ENCODE data around the gene SNIP1.
A peak's percentile ranks its signal among the peaks of the same experiment; 100 is the strongest.
"Not testable (repeated sequence)": the region's sequence is repeated elsewhere in the genome, so short reads cannot be mapped to it uniquely, and the experiment has no call there.

The SNIP1 gene

GRCh38 chr1:37515185-37516034, 38.7 kb downstream of the SNIP1 start:
- no peak for DNase-seq (ENCODE audit: low read depth)
- TF ChIP-seq CTCF (IDR thresholded peaks at IDR 0.05; ENCODE audit: low read depth, low read length, missing control alignments): no peak

GRCh38 chr1:37514350-37515184, 39.5 kb downstream of the SNIP1 start, which contains the start of gene MEAF6:
Gene MEAF6, minus strand, starts transcription at chr1:37514766. Its CDS starts 20 bp downstream, at chr1:37514746.
- peak; percentile 79 for TF ChIP-seq CTCF (IDR thresholded peaks at IDR 0.05; ENCODE audit: low read depth, low read length, missing control alignments)
- DNase-seq (ENCODE audit: low read depth): peak; percentile 45

More at GRCh38 chr1:37515185-37516034, 38.7 kb downstream of the SNIP1 start:
- H3K4me3 ChIP-seq (ENCODE audit: low read depth, low read length): peak overlapping the region; percentile 86

GRCh38 chr1:37513795-37514349, 40.2 kb downstream of the SNIP1 start:
- H3K4me3 ChIP-seq (ENCODE audit: low read depth, low read length): peak overlapping the region; percentile 86
- DNase-seq (ENCODE audit: low read depth): peak; percentile 25
- no peak for TF ChIP-seq CTCF (IDR thresholded peaks at IDR 0.05; ENCODE audit: low read depth, low read length, missing control alignments)

More at GRCh38 chr1:37514350-37515184, 39.5 kb downstream of the SNIP1 start, which contains the start of gene MEAF6:
- peak within 1 kb of the TSS; percentile 86 for H3K4me3 ChIP-seq (ENCODE audit: low read depth, low read length)

GRCh38 chr1:37509181-37509580, 44.9 kb downstream of the SNIP1 start:
- TF ChIP-seq CTCF (IDR thresholded peaks at IDR 0.05; ENCODE audit: low read depth, low read length, missing control alignments): peak; percentile 43
- H3K4me3 ChIP-seq (ENCODE audit: low read depth, low read length): no peak overlapping the region
- DNase-seq (ENCODE audit: low read depth): no peak

GRCh38 chr1:37506740-37507139, 47.4 kb downstream of the SNIP1 start:
- no peak for DNase-seq (ENCODE audit: low read depth)
- H3K4me3 ChIP-seq (ENCODE audit: low read depth, low read length): no peak overlapping the region
- TF ChIP-seq CTCF (IDR thresholded peaks at IDR 0.05; ENCODE audit: low read depth, low read length, missing control alignments): no peak

GRCh38 chr1:37502791-37503190, 51.3 kb downstream of the SNIP1 start:
- not testable (repeated sequence) for H3K4me3 ChIP-seq (ENCODE audit: low read depth, low read length); DNase-seq (ENCODE audit: low read depth)

- no peak for TF ChIP-seq CTCF (IDR thresholded peaks at IDR 0.05; ENCODE audit: low read depth, low read length, missing control alignments)
- DNase-seq (ENCODE audit: low read depth): no peak
- H3K4me3 ChIP-seq (ENCODE audit: low read depth, low read length): no peak overlapping the region
Observed at GRCh38 chr1:37502104-37502503, 52.0 kb downstream of the SNIP1 start.

Measured in GM12864 (cell line).